CD14-positive monocyte (primary cell): ENCODE measurements around the gene NADK2. TPM values are rescaled to one million over a fixed set of nuclear protein-coding genes. Genes with fewer than 3 reads are reported as not detected.

Experiments used
- DNase-seq, 3 donors: peaks; one replicate each; pipeline ENCODE4 v3.0.0-alpha.2; 2011 to 2022
- H2AFZ ChIP-seq: 2 replicates; pipeline ENCODE4 v1.6.0; 2012; ENCODE audit warnings: mild to moderate bottlenecking, low read depth, low read length, inconsistent platforms; ENCODE audit not compliant: insufficient read depth, poor library complexity, severe bottlenecking
- H3K27ac ChIP-seq, 2 donors: 1 replicate in 1 of 2; 2 replicates in 1 of 2; pipeline ENCODE4 v1.5.1; 2012 to 2013; ENCODE audit warnings: low read length in 2 of 2, control low read depth in 1 of 2, inconsistent platforms in 1 of 2, low read depth in 1 of 2, mild to moderate bottlenecking in 1 of 2
- H3K27me3 ChIP-seq, 2 donors: one replicate each; pipeline versions ENCODE4 v1.6.0 to v1.6.1; 2011 to 2013; ENCODE audit warnings: low read length in 2 of 2; ENCODE audit not compliant: control insufficient read depth in 2 of 2, insufficient read depth in 2 of 2
- H3K36me3 ChIP-seq, 2 donors: replicated peaks in 1 of 2; 1 replicate in 1 of 2; 2 replicates in 1 of 2; pipeline versions ENCODE4 v1.5.1 to v1.6.1; 2012 to 2013; ENCODE audit warnings: low read length in 2 of 2, control low read depth in 1 of 2, inconsistent platforms in 1 of 2, mild to moderate bottlenecking in 1 of 2; ENCODE audit not compliant: insufficient read depth in 2 of 2, control insufficient read depth in 1 of 2
- H3K4me1 ChIP-seq, 2 donors: 1 replicate in 1 of 2; 2 replicates in 1 of 2; pipeline versions ENCODE4 v1.5.1 to v1.6.1; 2012 to 2013; ENCODE audit warnings: low read length in 2 of 2, control low read depth in 1 of 2, inconsistent platforms in 1 of 2, mild to moderate bottlenecking in 1 of 2, moderate library complexity in 1 of 2; ENCODE audit not compliant: insufficient read depth in 2 of 2, control insufficient read depth in 1 of 2
- H3K4me2 ChIP-seq: replicated peaks from 2 replicates; pipeline ENCODE3; 2012; ENCODE audit warnings: low read length, moderate library complexity, mild to moderate bottlenecking; ENCODE audit not compliant: poor library complexity, severe bottlenecking; ENCODE audit errors: extremely low read depth
- H3K4me3 ChIP-seq, 3 experiments: fragments of 200-600 bp in 1 of 3; sonication (generic) in 1 of 3; replicated peaks in 1 of 3; 1 replicate in 2 of 3; 2 replicates in 1 of 3; pipeline ENCODE4 v1.5.1; 2011 to 2013; ENCODE audit warnings: low read length in 3 of 3, mild to moderate bottlenecking in 3 of 3, control low read depth in 2 of 3, low read depth in 2 of 3, inconsistent platforms in 1 of 3, moderate library complexity in 1 of 3
- H3K79me2 ChIP-seq: 2 replicates; pipeline ENCODE4 v1.6.0; 2012; ENCODE audit warnings: mild to moderate bottlenecking, control low read depth, inconsistent platforms, low read length, moderate library complexity; ENCODE audit not compliant: insufficient read depth
- H3K9ac ChIP-seq: 2 replicates; pipeline ENCODE4 v1.6.0; 2017; ENCODE audit warnings: low read length, mild to moderate bottlenecking; ENCODE audit not compliant: insufficient read depth, poor library complexity, severe bottlenecking
- H3K9me3 ChIP-seq, 2 donors: replicated peaks in 1 of 2; 1 replicate in 1 of 2; 2 replicates in 1 of 2; pipeline versions ENCODE4 v1.5.1 to v1.6.1; 2012 to 2013; ENCODE audit warnings: low read length in 2 of 2, control low read depth in 1 of 2; ENCODE audit not compliant: control insufficient read depth in 1 of 2, insufficient read depth in 1 of 2
- H4K20me1 ChIP-seq: 2 replicates; pipeline ENCODE4 v1.6.0; 2012; ENCODE audit warnings: mild to moderate bottlenecking, low read length, control low read depth, moderate library complexity; ENCODE audit not compliant: insufficient read depth
- H3K27ac Mint-ChIP-seq, 7 donors: one replicate each; pipeline ENCODE4 v1.8.0; 2020; ENCODE audit warnings: mild to moderate bottlenecking in 7 of 7, mixed read lengths in 7 of 7, moderate library complexity in 6 of 7, inconsistent platforms in 2 of 7
- H3K27me3 Mint-ChIP-seq, 3 donors: one replicate each; pipeline ENCODE4 v1.8.0; 2021 to 2022; ENCODE audit warnings: low read depth in 3 of 3, mild to moderate bottlenecking in 3 of 3, mixed read lengths in 3 of 3, moderate library complexity in 3 of 3, inconsistent platforms in 1 of 3
- H3K36me3 Mint-ChIP-seq, 2 donors: one replicate each; pipeline ENCODE4 v1.8.0; 2020; ENCODE audit warnings: mixed read lengths in 2 of 2, inconsistent platforms in 1 of 2, mild to moderate bottlenecking in 1 of 2
- H3K4me1 Mint-ChIP-seq: one replicate; pipeline ENCODE4 v1.8.0; 2020; ENCODE audit warnings: mild to moderate bottlenecking, mixed read lengths
- H3K4me3 Mint-ChIP-seq, 2 donors: one replicate each; pipeline ENCODE4 v1.8.0; 2020; ENCODE audit warnings: mild to moderate bottlenecking in 2 of 2, mixed read lengths in 2 of 2, moderate library complexity in 1 of 2
- H3K9me3 Mint-ChIP-seq, 7 donors: one replicate each; pipeline ENCODE4 v1.8.0; 2020 to 2022; ENCODE audit warnings: mixed read lengths in 7 of 7, mild to moderate bottlenecking in 6 of 7, moderate library complexity in 6 of 7, inconsistent platforms in 2 of 7
- whole genome bisulfite sequencing: methylation state at CpG from one replicate; pipeline ENCODE4 v1.1.5; 2013; ENCODE audit warnings: missing lambda C conversion rate; ENCODE audit not compliant: insufficient coverage; 5-methylcytosine and 5-hydroxymethylcytosine counted together
- intact Hi-C, 2 donors: fragments of 100-400 bp; cut with micrococcal nuclease; formaldehyde crosslinking; loops; one replicate each; pipeline versions ENCODE4 v1.15.0 to v1.15.1; 2023
- polyA plus RNA-seq, 3 donors: library from polyadenylated mRNA; depleted of rRNA in 1 of 3; unstranded in 2 of 3; stranded (reverse) in 1 of 3; fragments of 300-500 nt in 2 of 3; fragments of >200 nt in 1 of 3; fragmentation: Illumina TruSeq in 2 of 3; gene quantifications; 1 replicate in 2 of 3; 2 replicates in 1 of 3; pipeline ENCODE4 v1.2.3, GENCODE V29; 2012 to 2021
- TF ChIP-seq, protein P1 (sequence below): fragments of 200-600 bp; IDR thresholded peaks from one replicate; pipeline ENCODE4 v1.8.0; 2022; ENCODE audit warnings: antibody characterized with exemption, mild to moderate bottlenecking

NADK2 gene
- polyA plus RNA-seq, 3 donors: 2.6 to 5.9 (median 3.3) TPM

DNA sequence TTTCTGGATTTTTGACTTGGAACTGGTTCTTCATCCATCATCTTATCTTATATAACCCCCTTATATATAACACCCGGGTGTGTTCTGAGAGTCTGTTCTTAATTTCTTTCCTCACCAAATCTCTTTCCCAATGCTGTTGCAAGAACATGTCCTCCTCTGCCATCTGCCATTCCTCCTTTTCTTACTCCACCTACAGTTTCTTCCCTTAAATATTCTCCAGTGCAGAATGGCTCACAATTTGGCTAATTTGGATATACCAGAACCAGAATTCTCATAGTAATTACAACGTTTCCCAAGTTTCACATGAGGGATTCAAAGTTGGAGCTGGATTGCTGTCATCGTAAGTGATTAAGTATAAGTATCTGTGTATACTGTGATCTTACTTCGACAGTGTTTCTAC is 61.8 kb downstream of the NADK2 start:
- intact Hi-C loops: no loop called here
- Histone ChIP-seq H3K27ac (no peak overlapping the region), H3K79me2 (no peaks in the 10 kb centered on the region), H3K9ac (no peak overlapping the region), H3K4me3 (no peak overlapping the region), H3K27me3 (no peaks in the 10 kb centered on the region), H4K20me1 (no peaks in the 10 kb centered on the region), H3K9me3 (no peaks in the 10 kb centered on the region), H2AFZ (no peak overlapping the region), H3K4me2 (no peak overlapping the region), H3K4me1 (no peaks in the 10 kb centered on the region), H3K36me3 (peaks cover 68 to 86% of the 10 kb centered on the region in 2 donors)
- 83% methylated on average over 1 of the region's 4 CpGs for WGBS
- DNase-seq: no peak
- peaks cover 0 to 5% (median 0%) of the 10 kb centered on the region in 7 donors for H3K9me3 Mint-ChIP-seq
- TF ChIP-seq, protein P1, sequence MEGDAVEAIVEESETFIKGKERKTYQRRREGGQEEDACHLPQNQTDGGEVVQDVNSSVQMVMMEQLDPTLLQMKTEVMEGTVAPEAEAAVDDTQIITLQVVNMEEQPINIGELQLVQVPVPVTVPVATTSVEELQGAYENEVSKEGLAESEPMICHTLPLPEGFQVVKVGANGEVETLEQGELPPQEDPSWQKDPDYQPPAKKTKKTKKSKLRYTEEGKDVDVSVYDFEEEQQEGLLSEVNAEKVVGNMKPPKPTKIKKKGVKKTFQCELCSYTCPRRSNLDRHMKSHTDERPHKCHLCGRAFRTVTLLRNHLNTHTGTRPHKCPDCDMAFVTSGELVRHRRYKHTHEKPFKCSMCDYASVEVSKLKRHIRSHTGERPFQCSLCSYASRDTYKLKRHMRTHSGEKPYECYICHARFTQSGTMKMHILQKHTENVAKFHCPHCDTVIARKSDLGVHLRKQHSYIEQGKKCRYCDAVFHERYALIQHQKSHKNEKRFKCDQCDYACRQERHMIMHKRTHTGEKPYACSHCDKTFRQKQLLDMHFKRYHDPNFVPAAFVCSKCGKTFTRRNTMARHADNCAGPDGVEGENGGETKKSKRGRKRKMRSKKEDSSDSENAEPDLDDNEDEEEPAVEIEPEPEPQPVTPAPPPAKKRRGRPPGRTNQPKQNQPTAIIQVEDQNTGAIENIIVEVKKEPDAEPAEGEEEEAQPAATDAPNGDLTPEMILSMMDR: no peak
- no peaks in the 10 kb centered on the region for H3K4me1 Mint-ChIP-seq
- no peak overlapping the region for H3K4me3 Mint-ChIP-seq
- H3K27ac Mint-ChIP-seq: no peak overlapping the region
- no peaks in the 10 kb centered on the region for H3K27me3 Mint-ChIP-seq
- peaks cover 66 to 78% of the 10 kb centered on the region in 2 donors for H3K36me3 Mint-ChIP-seq

- H3K36me3 Mint-ChIP-seq: peaks cover 72 to 85% of the 10 kb centered on the region in 2 donors
- peaks cover 0 to 3% (median 0%) of the 10 kb centered on the region in 7 donors for H3K9me3 Mint-ChIP-seq
- peaks cover 80 to 92% of the 10 kb centered on the region in 2 donors for H3K36me3 ChIP-seq
- no peaks in the 10 kb centered on the region for H3K4me1 Mint-ChIP-seq
- WGBS: 100% methylated on average over 1 of the region's 3 CpGs
- TF ChIP-seq, protein P1: no peak
- H3K27ac Mint-ChIP-seq: peak overlapping the region in 1 of 7 donors; percentile 3
- H2AFZ ChIP-seq: no peak overlapping the region
- H3K27me3 Mint-ChIP-seq: no peaks in the 10 kb centered on the region
- no peaks in the 10 kb centered on the region for H3K79me2 ChIP-seq
- H3K9ac ChIP-seq: no peak overlapping the region
- H3K4me3 Mint-ChIP-seq: no peak overlapping the region
- H3K4me1 ChIP-seq: no peaks in the 10 kb centered on the region
- H3K9me3 ChIP-seq: no peaks in the 10 kb centered on the region
- no peaks in the 10 kb centered on the region for H3K27me3 ChIP-seq
- H3K4me3 ChIP-seq: no peak overlapping the region
- no peak overlapping the region for H3K4me2 ChIP-seq
- H3K27ac ChIP-seq: no peak overlapping the region
- intact Hi-C loops: no loop called here
- no peaks in the 10 kb centered on the region for H4K20me1 ChIP-seq
- no peak for DNase-seq
Measured at GRCh38 chr5:36178524-36178890, 63.2 kb downstream of the NADK2 start.
